Measurements from ENCODE around the gene FBN1.
A peak's percentile ranks its signal among the peaks of the same experiment; 100 is the strongest.

DNA sequence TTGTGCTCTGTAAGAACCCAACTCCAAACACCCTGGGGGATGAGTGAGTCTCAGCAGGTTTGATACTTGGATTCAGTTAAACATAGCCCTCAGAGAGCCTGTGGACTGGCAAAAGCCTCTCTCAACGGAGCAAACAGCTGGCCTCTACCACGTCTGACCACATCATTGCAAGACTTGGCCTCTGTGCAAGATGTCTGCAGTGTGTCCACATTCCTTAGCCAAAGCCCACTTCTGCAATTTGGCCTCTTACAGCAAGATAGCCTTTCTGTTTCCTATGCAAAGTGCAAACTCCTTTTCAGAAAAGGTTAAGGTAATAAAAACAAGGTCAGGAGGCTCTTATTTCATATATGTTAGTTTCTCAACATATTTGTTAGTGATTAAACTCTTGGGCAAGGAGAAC lies 27.9 kb downstream of the FBN1 start:
- TF ChIP-seq EP300 (IDR thresholded peaks at IDR 0.05) (no peak), POLR2A (IDR thresholded peaks at IDR 0.05) (no peak), POLR2AphosphoS5 (IDR thresholded peaks at IDR 0.05) (peak in 1 of 2 donors; percentile 16)
- TF ChIP-seq, protein P1, sequence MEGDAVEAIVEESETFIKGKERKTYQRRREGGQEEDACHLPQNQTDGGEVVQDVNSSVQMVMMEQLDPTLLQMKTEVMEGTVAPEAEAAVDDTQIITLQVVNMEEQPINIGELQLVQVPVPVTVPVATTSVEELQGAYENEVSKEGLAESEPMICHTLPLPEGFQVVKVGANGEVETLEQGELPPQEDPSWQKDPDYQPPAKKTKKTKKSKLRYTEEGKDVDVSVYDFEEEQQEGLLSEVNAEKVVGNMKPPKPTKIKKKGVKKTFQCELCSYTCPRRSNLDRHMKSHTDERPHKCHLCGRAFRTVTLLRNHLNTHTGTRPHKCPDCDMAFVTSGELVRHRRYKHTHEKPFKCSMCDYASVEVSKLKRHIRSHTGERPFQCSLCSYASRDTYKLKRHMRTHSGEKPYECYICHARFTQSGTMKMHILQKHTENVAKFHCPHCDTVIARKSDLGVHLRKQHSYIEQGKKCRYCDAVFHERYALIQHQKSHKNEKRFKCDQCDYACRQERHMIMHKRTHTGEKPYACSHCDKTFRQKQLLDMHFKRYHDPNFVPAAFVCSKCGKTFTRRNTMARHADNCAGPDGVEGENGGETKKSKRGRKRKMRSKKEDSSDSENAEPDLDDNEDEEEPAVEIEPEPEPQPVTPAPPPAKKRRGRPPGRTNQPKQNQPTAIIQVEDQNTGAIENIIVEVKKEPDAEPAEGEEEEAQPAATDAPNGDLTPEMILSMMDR (IDR thresholded peaks at IDR 0.05), result no peak

All from upper lobe of left lung (tissue), 4 donors.